ENCODE results near the gene CNTN1. TPM values are rescaled to one million over a fixed set of nuclear protein-coding genes. Genes with fewer than 3 reads are reported as not detected.

The CNTN1 gene
- total RNA-seq, 2 experiments from 2014 or later: not detected

GRCh38 chr12:41019461-41019860, 327.2 kb downstream of the CNTN1 start:
- Mint-ChIP-seq H3K4me3 (no peak overlapping the region), H3K9me3 (no peaks in the 10 kb centered on the region), H3K36me3 (ENCODE audit: low read depth) (no peaks in the 10 kb centered on the region), H3K27me3 (no peaks in the 10 kb centered on the region), H3K27ac (no peak overlapping the region), H3K4me1 (ENCODE audit: low read depth) (no peaks in the 10 kb centered on the region)
- POLR2A ChIA-PET: interaction anchor here (0.7 kb wide), 1 partner anchor 73 kb away, joined by 4 read pairs; no protein-coding TSS in a partner anchor
- H3K36me3 ChIP-seq (ENCODE audit: insufficient read depth, low read length): no peaks in the 10 kb centered on the region
- intact Hi-C loops (cut with DNase I, micrococcal nuclease): no loop called here
- no peak for DNase-seq
- CTCF ChIA-PET: no interaction called here
- no peaks in the 10 kb centered on the region for H3K4me1 ChIP-seq (ENCODE audit: insufficient read depth, low read length)
- TF ChIP-seq CTCF (IDR thresholded peaks at IDR 0.05): no peak
- no peak overlapping the region for H3K27ac ChIP-seq (ENCODE audit: low read depth in 1 of 2, low read length in 2 of 2)
- no peak for ATAC-seq (ENCODE audit: poor library complexity)
- no peaks in the 10 kb centered on the region for H3K9me3 ChIP-seq (ENCODE audit: control insufficient read depth in 1 of 2, insufficient read depth in 1 of 2, low read length in 2 of 2)
- no peaks in the 10 kb centered on the region for H3K27me3 ChIP-seq (ENCODE audit: control insufficient read depth in 1 of 2, insufficient read depth in 2 of 2, low read length in 2 of 2)
- H3K4me3 ChIP-seq (ENCODE audit: low read length): no peak overlapping the region

GRCh38 chr12:41023836-41024235, 331.6 kb downstream of the CNTN1 start:
- H3K27ac ChIP-seq (ENCODE audit: low read depth in 1 of 2, low read length in 2 of 2): no peak overlapping the region
- no peaks in the 10 kb centered on the region for H3K27me3 ChIP-seq (ENCODE audit: control insufficient read depth in 1 of 2, insufficient read depth in 2 of 2, low read length in 2 of 2)
- ATAC-seq (ENCODE audit: poor library complexity) (no peak), DNase-seq (no peak)
- H3K4me3 ChIP-seq (ENCODE audit: low read length): no peak overlapping the region
- no peaks in the 10 kb centered on the region for H3K4me1 Mint-ChIP-seq (ENCODE audit: low read depth)
- ChIA-PET CTCF (no interaction called here), POLR2A (no interaction called here)
- H3K4me3 Mint-ChIP-seq: no peak overlapping the region
- no peaks in the 10 kb centered on the region for H3K36me3 ChIP-seq (ENCODE audit: insufficient read depth, low read length)
- no peaks in the 10 kb centered on the region for H3K36me3 Mint-ChIP-seq (ENCODE audit: low read depth)
- no peaks in the 10 kb centered on the region for H3K4me1 ChIP-seq (ENCODE audit: insufficient read depth, low read length)
- TF ChIP-seq CTCF (IDR thresholded peaks at IDR 0.05): no peak
- peaks cover under 1% of the 10 kb centered on the region for H3K9me3 Mint-ChIP-seq
- intact Hi-C loops (cut with DNase I, micrococcal nuclease): no loop called here
- H3K27ac Mint-ChIP-seq: no peak overlapping the region
- H3K9me3 ChIP-seq (ENCODE audit: control insufficient read depth in 1 of 2, insufficient read depth in 1 of 2, low read length in 2 of 2): no peaks in the 10 kb centered on the region
- H3K27me3 Mint-ChIP-seq: no peaks in the 10 kb centered on the region

GRCh38 chr12:41026151-41026550, 333.9 kb downstream of the CNTN1 start:
- H3K9me3 ChIP-seq (ENCODE audit: control insufficient read depth in 1 of 2, insufficient read depth in 1 of 2, low read length in 2 of 2): no peaks in the 10 kb centered on the region
- DNase-seq (no peak), ATAC-seq (ENCODE audit: poor library complexity) (no peak)
- H3K27ac ChIP-seq (ENCODE audit: low read depth in 1 of 2, low read length in 2 of 2): no peak overlapping the region
- no peaks in the 10 kb centered on the region for H3K4me1 ChIP-seq (ENCODE audit: insufficient read depth, low read length)
- Mint-ChIP-seq H3K9me3 (peaks cover 2% of the 10 kb centered on the region), H3K4me1 (ENCODE audit: low read depth) (no peaks in the 10 kb centered on the region), H3K27ac (no peak overlapping the region), H3K36me3 (ENCODE audit: low read depth) (no peaks in the 10 kb centered on the region), H3K27me3 (no peaks in the 10 kb centered on the region), H3K4me3 (no peak overlapping the region)
- H3K4me3 ChIP-seq (ENCODE audit: low read length): no peak overlapping the region
- no peaks in the 10 kb centered on the region for H3K27me3 ChIP-seq (ENCODE audit: control insufficient read depth in 1 of 2, insufficient read depth in 2 of 2, low read length in 2 of 2)
- no peaks in the 10 kb centered on the region for H3K36me3 ChIP-seq (ENCODE audit: insufficient read depth, low read length)
- ChIA-PET POLR2A (no interaction called here), CTCF (no interaction called here)
- no peak for TF ChIP-seq CTCF (IDR thresholded peaks at IDR 0.05)
- intact Hi-C loops (cut with DNase I, micrococcal nuclease): no loop called here
